GM19099 (cell line): Measurements from ENCODE around the gene TBC1D13.
A peak's percentile ranks its signal among the peaks of the same experiment; 100 is the strongest.

ENCODE experiments used
- POLR2A ChIP-seq: IDR thresholded peaks from 3 replicates; pipeline ENCODE4 v1.6.1; 2011; ENCODE audit warnings: low read depth; ENCODE audit not compliant: insufficient read length; ENCODE audit errors: extremely low read depth

The TBC1D13 gene

GRCh38 chr9:128823903-128824406 lies 36.9 kb downstream of the TBC1D13 start:
- TF ChIP-seq POLR2A: no peak

DNA sequence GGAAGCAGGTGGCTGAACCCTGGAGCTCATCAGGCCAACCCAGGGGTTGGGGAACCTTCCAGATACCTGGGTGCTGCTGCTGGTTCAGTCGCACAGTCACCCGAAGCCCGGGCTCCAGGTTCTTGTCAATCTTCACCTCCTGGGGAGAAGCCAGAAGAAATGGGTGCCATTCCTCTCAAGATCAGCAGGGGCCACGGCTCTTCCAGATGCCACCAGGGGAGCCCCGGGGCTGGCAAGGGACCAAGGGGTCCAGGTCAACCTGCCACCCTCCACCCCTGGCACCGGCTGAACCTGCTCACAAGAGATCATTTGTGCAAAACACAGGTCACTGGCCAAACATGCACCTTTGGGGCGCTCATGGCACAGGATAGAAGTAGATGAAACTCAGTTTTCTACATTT lies 37.9 kb downstream of the TBC1D13 start:
- TF ChIP-seq POLR2A: no peak

DNA sequence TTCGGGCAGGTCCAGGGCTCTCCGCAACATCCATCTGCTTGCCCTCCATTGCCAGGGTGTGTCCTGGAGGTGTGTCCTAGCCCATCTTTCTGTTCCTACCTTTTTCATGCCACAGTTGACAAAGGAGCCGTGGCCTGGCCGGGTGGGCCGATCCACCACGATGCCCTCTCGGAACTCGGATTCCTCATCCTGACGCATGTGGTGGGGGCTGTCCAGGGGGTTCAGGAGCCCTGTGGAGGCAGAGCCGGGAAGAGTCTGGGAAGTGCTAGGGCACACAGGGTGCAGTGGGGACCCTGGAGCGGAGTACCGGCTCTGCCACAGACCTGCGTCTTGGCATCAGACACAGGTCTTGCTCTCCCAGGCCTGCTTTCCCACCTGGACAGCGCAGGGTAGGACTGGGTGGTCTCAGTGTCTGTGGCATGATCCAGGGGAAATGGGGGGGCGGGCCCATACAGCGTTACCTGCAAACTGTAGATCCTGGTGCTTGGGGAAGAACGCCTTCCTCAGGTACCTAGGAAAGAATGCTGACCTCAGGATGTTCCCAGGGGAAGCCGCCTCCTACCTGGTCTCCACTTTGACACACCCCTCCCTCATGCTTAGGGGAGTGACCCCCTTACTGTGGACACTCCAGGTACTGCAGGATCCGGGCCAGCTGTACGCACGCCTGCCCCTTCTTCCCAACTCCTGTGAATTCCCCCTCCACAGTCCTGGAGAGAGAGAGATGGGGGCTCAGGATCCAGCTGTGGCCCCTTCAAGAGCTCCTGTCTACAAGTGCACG lies 39.1 kb downstream of the TBC1D13 start:
- TF ChIP-seq POLR2A: no peak

DNA sequence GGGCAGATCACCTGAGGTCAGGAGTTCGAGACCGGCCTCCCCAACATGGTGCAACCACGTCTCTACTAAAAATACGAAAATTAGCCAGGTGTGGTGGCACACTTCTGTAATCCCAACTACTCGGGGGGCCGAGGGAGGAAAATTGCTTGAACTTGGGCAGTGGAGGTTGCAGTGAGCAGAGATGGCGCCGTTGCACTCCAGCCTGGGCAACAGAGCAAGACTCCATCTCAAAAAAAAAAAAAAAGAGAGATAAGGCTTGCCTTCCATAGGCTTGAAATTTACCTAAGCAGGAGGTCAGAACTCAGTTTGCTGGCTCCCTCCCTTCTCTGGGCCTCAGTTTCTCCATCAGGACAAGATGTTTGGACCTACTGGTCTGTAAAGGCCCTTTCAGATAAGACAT lies 41.2 kb downstream of the TBC1D13 start:
- no peak for TF ChIP-seq POLR2A

DNA sequence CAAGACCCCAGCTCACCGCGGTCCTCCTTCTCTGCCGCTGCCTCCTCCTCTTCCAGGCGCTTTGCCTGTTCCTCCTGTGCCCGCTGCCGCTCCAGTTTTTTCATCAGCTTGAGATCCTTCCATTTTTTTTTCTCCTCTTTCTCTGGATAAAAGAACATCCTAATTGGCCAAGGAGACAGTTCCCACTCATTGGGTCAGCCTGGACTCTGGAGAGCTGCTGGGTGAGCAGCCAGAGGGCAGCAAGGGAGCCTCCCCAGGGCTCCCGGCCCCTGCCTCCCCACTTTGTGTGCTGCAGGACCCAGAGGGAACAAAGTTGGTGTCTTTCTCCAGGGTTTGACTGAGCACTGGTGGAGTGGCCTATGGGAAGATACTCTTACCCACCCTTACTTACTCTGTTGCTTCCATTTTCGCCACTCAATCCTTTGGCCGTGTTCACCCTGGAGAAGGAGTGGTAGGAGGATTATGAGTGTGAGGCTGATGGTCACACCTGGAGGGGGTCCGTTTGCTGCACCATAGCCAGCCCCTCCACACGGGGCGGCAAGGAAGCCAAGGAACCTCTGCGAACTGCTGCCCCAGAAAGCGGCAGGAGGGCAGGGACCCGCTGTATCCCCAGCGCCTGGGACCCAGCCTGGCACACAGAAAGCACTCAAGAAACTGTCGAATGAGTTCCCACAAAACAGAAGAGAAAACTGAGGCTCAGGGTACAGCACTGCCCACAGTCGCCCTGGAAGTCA lies 41.8 kb downstream of the TBC1D13 start:
- TF ChIP-seq POLR2A: no peak

DNA sequence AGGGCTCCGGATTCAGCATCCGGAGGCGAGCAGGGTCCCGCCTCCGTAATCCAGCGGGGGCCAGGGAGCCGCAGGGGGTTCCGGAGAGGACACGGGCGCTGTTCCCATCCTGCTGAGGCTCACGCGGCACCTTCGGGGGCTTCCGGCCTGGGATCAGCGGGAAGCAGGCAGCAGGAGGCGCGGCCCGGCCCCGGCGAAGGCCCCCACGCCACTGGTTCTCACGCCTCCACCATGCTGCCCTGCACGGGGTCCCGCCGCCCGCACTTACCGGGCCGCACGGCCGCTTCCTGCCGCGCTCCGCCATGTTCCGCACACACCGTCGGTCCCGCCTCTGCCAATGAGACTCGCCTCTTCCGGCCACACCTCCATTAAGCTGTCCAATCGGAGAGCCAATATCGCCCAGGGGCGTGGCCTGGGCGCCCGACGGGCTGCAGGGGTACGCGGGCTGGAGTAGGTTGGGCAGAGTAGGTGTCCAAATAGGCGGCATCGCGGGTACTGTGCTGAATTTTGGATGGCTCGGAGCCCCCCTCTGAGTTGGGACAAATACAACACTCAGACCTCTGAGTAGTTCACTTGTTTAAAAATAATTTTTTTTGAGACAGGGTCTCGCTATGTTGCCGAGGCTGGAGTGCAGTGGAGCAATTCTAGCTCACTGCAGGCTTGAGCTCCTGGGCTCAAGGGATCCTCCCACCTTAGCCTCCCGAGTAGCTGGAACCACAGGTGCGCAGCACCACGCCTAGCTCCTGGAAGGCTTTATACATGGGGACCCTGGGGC lies 42.6 kb downstream of the TBC1D13 start, which contains the start of gene SPOUT1:
Gene SPOUT1 (minus strand): TSS at position 318 of the 775 bp plus-strand sequence. CDS start 14 bp downstream, at position 304.
- peak; percentile 94 for TF ChIP-seq POLR2A

- TF ChIP-seq POLR2A: no peak
These were observed 46.6 kb downstream of the TBC1D13 start for GRCh38 chr9:128833696-128834095.

- TF ChIP-seq POLR2A: no peak
These were observed 48.5 kb downstream of the TBC1D13 start for GRCh38 chr9:128835246-128836210.

GRCh38 chr9:128836509-128837145 lies 49.6 kb downstream of the TBC1D13 start:
- TF ChIP-seq POLR2A: no peak

- no peak for TF ChIP-seq POLR2A
These were observed 51.3 kb downstream of the TBC1D13 start for GRCh38 chr9:128838338-128838737.

GRCh38 chr9:128840524-128840923 lies 53.5 kb downstream of the TBC1D13 start:
- TF ChIP-seq POLR2A: no peak

- no peak for TF ChIP-seq POLR2A
These were observed 54.8 kb downstream of the TBC1D13 start for GRCh38 chr9:128841694-128842492.
